GM12891 (cell line): ENCODE results near the gene KIAA0040.

ENCODE experiments used
- POLR2A ChIP-seq: IDR thresholded peaks from 2 replicates; pipeline ENCODE4 v1.6.1; 2011; ENCODE audit warnings: low read depth, low read length, control low read depth
- POLR2AphosphoS5 ChIP-seq: IDR thresholded peaks from 2 replicates; pipeline ENCODE4 v1.6.1; 2011; ENCODE audit warnings: low read depth, low read length, control low read depth
- SPI1 ChIP-seq: IDR thresholded peaks from 2 replicates; pipeline ENCODE4 v1.6.1; 2011; ENCODE audit warnings: low read depth, low read length, control low read depth
- TAF1 ChIP-seq: IDR thresholded peaks from 2 replicates; pipeline ENCODE4 v1.6.1; 2011; ENCODE audit warnings: low read depth, low read length, control low read depth

- TF ChIP-seq POLR2A (no peak), TAF1 (no peak), SPI1 (no peak), POLR2AphosphoS5 (no peak)
These were observed 29.8 kb upstream of the KIAA0040 start for GRCh38 chr1:175222296-175222938.
